Measurements from ENCODE around the gene NLRC5.
A peak's percentile ranks its signal among the peaks of the same experiment; 100 is the strongest.

The NLRC5 gene

GRCh38 chr16:57036315-57036714 is 47.0 kb downstream of the NLRC5 start:
- Histone ChIP-seq H3K79me2 (ENCODE audit: control insufficient read depth, low read length) (no peaks in the 10 kb centered on the region), H3K9me2 (replicated peaks; ENCODE audit: control insufficient read depth, low read length) (no peaks in the 10 kb centered on the region), H3K4me3 (ENCODE audit: low read length) (no peak overlapping the region), H3K36me3 (ENCODE audit: control insufficient read depth, low read length) (peaks cover 14% of the 10 kb centered on the region), H4K20me1 (ENCODE audit: control insufficient read depth, insufficient read depth, low read depth, low read length) (no peaks in the 10 kb centered on the region), H3F3A (ENCODE audit: control insufficient read depth, insufficient read depth) (peaks cover 27% of the 10 kb centered on the region), H3K4me2 (ENCODE audit: low read length) (no peak overlapping the region), H3K27me3 (ENCODE audit: control insufficient read depth, low read length) (no peaks in the 10 kb centered on the region), H3K4me1 (ENCODE audit: control insufficient read depth, low read length) (peaks cover 47% of the 10 kb centered on the region), H3K27ac (ENCODE audit: low read depth, low read length) (no peak overlapping the region), H3K9me3 (ENCODE audit: control insufficient read depth, insufficient read depth, low read length) (no peaks in the 10 kb centered on the region)
- TF ChIP-seq EZH2phosphoT487 (IDR thresholded peaks at IDR 0.05; ENCODE audit: borderline replicate concordance, low read length) (no peak), CTCF (IDR thresholded peaks at IDR 0.05; ENCODE audit: low read depth, low read length, poor library complexity, severe bottlenecking) (no peak)

- Histone ChIP-seq H3F3A (ENCODE audit: control insufficient read depth, insufficient read depth) (peaks cover 33% of the 10 kb centered on the region), H3K4me2 (ENCODE audit: low read length) (no peak overlapping the region), H3K4me1 (ENCODE audit: control insufficient read depth, low read length) (peaks cover 53% of the 10 kb centered on the region), H3K9me2 (replicated peaks; ENCODE audit: control insufficient read depth, low read length) (no peaks in the 10 kb centered on the region), H4K20me1 (ENCODE audit: control insufficient read depth, insufficient read depth, low read depth, low read length) (no peaks in the 10 kb centered on the region), H3K27ac (ENCODE audit: low read depth, low read length) (no peak overlapping the region), H3K79me2 (ENCODE audit: control insufficient read depth, low read length) (no peaks in the 10 kb centered on the region), H3K9me3 (ENCODE audit: control insufficient read depth, insufficient read depth, low read length) (no peaks in the 10 kb centered on the region), H3K27me3 (ENCODE audit: control insufficient read depth, low read length) (no peaks in the 10 kb centered on the region), H3K36me3 (ENCODE audit: control insufficient read depth, low read length) (peaks cover 20% of the 10 kb centered on the region), H3K4me3 (ENCODE audit: low read length) (no peak overlapping the region)
- TF ChIP-seq EZH2phosphoT487 (IDR thresholded peaks at IDR 0.05; ENCODE audit: borderline replicate concordance, low read length) (no peak), CTCF (IDR thresholded peaks at IDR 0.05; ENCODE audit: low read depth, low read length, poor library complexity, severe bottlenecking) (no peak)
These were observed 47.6 kb downstream of the NLRC5 start for GRCh38 chr16:57036945-57037344.

- Histone ChIP-seq H3K4me3 (ENCODE audit: low read length) (no peak overlapping the region), H3K4me2 (ENCODE audit: low read length) (no peak overlapping the region; the same call in 1 of the 2 replicates), H4K20me1 (ENCODE audit: control insufficient read depth, insufficient read depth, low read depth, low read length) (no peaks in the 10 kb centered on the region), H3K9me3 (ENCODE audit: control insufficient read depth, insufficient read depth, low read length) (no peaks in the 10 kb centered on the region), H3K36me3 (ENCODE audit: control insufficient read depth, low read length) (peaks cover 22% of the 10 kb centered on the region), H3K27me3 (ENCODE audit: control insufficient read depth, low read length) (no peaks in the 10 kb centered on the region), H3F3A (ENCODE audit: control insufficient read depth, insufficient read depth) (peaks cover 35% of the 10 kb centered on the region), H3K27ac (ENCODE audit: low read depth, low read length) (peak overlapping the region; percentile 98), H3K79me2 (ENCODE audit: control insufficient read depth, low read length) (no peaks in the 10 kb centered on the region), H3K9me2 (replicated peaks; ENCODE audit: control insufficient read depth, low read length) (no peaks in the 10 kb centered on the region), H3K4me1 (ENCODE audit: control insufficient read depth, low read length) (peaks cover 63% of the 10 kb centered on the region)
- TF ChIP-seq CTCF (IDR thresholded peaks at IDR 0.05; ENCODE audit: low read depth, low read length, poor library complexity, severe bottlenecking) (no peak), EZH2phosphoT487 (IDR thresholded peaks at IDR 0.05; ENCODE audit: borderline replicate concordance, low read length) (no peak)
These were observed 48.8 kb downstream of the NLRC5 start for GRCh38 chr16:57038166-57038565.

All from DOHH2 (cell line).